Neural progenitor cell (in vitro differentiated cells): ENCODE data around the gene SLAMF7. TPM values are rescaled to one million over a fixed set of nuclear protein-coding genes. Genes with fewer than 3 reads are reported as not detected.

Source experiments
- DNase-seq: peaks from one replicate; pipeline ENCODE4 v3.0.0-alpha.2; 2016; ENCODE audit warnings: low spot score
- H2AFZ ChIP-seq: fragments of 200-600 bp; sonication (generic); replicated peaks from 2 replicates; pipeline ENCODE4 v1.6.1; 2016; ENCODE audit warnings: antibody characterized with exemption
- H3F3A ChIP-seq: fragments of 200-600 bp; sonication (generic); 2 replicates; pipeline ENCODE4 v1.6.1; 2016; ENCODE audit warnings: antibody characterized with exemption, low read depth
- H3K27ac ChIP-seq: fragments of 200-600 bp; sonication (generic); 2 replicates; pipeline ENCODE4 v1.5.1; 2016; ENCODE audit warnings: mild to moderate bottlenecking
- H3K27me3 ChIP-seq: fragments of 200-600 bp; sonication (generic); 2 replicates; pipeline ENCODE4 v1.6.1; 2016; ENCODE audit warnings: mild to moderate bottlenecking, moderate library complexity
- H3K36me3 ChIP-seq: fragments of 200-600 bp; sonication (generic); 2 replicates; pipeline ENCODE4 v1.5.1; 2016
- H3K4me1 ChIP-seq: fragments of 200-600 bp; sonication (generic); 2 replicates; pipeline ENCODE4 v1.6.1; 2016; ENCODE audit warnings: mixed run types
- H3K4me2 ChIP-seq: fragments of 200-600 bp; sonication (generic); 2 replicates; pipeline ENCODE4 v1.6.1; 2016
- H3K4me3 ChIP-seq: fragments of 200-600 bp; sonication (generic); 2 replicates; pipeline ENCODE4 v1.5.1; 2016
- H3K79me2 ChIP-seq: fragments of 200-600 bp; sonication (generic); 2 replicates; pipeline ENCODE4 v1.6.1; 2016; ENCODE audit warnings: low read depth
- H3K9ac ChIP-seq: fragments of 200-600 bp; sonication (generic); 2 replicates; pipeline ENCODE4 v1.6.1; 2016
- H3K9me3 ChIP-seq: fragments of 200-600 bp; sonication (generic); 2 replicates; pipeline ENCODE4 v1.5.1; 2016; ENCODE audit warnings: low read depth
- H4K20me1 ChIP-seq: fragments of 200-600 bp; sonication (generic); 2 replicates; pipeline ENCODE4 v1.6.1; 2016; ENCODE audit warnings: low read depth
- H3K27ac Mint-ChIP-seq: 3 replicates; pipeline ENCODE4 v1.8.0; 2021; ENCODE audit warnings: mixed read lengths
- H3K27me3 Mint-ChIP-seq: 2 replicates; pipeline ENCODE4 v1.8.0; 2022; ENCODE audit warnings: low read depth, mild to moderate bottlenecking, inconsistent platforms, moderate library complexity, mixed read lengths; ENCODE audit not compliant: insufficient read depth
- H3K36me3 Mint-ChIP-seq: 3 replicates; pipeline ENCODE4 v1.8.0; 2021; ENCODE audit warnings: mixed read lengths
- H3K4me1 Mint-ChIP-seq: 3 replicates; pipeline ENCODE4 v1.8.0; 2021; ENCODE audit warnings: mixed read lengths
- H3K4me3 Mint-ChIP-seq: 3 replicates; pipeline ENCODE4 v1.8.0; 2021; ENCODE audit warnings: mild to moderate bottlenecking, moderate library complexity, mixed read lengths
- H3K9me3 Mint-ChIP-seq: 3 replicates; pipeline ENCODE4 v1.8.0; 2020; ENCODE audit warnings: mixed read lengths
- EZH2 ChIP-seq: fragments of 200-600 bp; sonication (generic); IDR thresholded peaks from 2 replicates; pipeline ENCODE4 v1.6.1; 2017; ENCODE audit warnings: antibody characterized with exemption, mild to moderate bottlenecking, moderate library complexity
- EZH2phosphoT487 ChIP-seq: fragments of 200-600 bp; sonication (generic); IDR thresholded peaks from 2 replicates; pipeline ENCODE4 v1.6.1; 2017; ENCODE audit warnings: antibody characterized with exemption
- total RNA-seq: library from RNA; depleted of rRNA; stranded (reverse); fragments of >200 nt; gene quantifications from 2 replicates; pipeline ENCODE4 v1.2.3, GENCODE V29; 2015; ENCODE audit warnings: low replicate concordance
- TF ChIP-seq, protein P1 (sequence below): fragments of 200-600 bp; sonication (generic); IDR thresholded peaks from 2 replicates; pipeline ENCODE4 v1.5.1; 2017; ENCODE audit warnings: antibody characterized with exemption, mild to moderate bottlenecking

SLAMF7 gene
- total RNA-seq, 1 donor from 2014 or later = not detected

DNA sequence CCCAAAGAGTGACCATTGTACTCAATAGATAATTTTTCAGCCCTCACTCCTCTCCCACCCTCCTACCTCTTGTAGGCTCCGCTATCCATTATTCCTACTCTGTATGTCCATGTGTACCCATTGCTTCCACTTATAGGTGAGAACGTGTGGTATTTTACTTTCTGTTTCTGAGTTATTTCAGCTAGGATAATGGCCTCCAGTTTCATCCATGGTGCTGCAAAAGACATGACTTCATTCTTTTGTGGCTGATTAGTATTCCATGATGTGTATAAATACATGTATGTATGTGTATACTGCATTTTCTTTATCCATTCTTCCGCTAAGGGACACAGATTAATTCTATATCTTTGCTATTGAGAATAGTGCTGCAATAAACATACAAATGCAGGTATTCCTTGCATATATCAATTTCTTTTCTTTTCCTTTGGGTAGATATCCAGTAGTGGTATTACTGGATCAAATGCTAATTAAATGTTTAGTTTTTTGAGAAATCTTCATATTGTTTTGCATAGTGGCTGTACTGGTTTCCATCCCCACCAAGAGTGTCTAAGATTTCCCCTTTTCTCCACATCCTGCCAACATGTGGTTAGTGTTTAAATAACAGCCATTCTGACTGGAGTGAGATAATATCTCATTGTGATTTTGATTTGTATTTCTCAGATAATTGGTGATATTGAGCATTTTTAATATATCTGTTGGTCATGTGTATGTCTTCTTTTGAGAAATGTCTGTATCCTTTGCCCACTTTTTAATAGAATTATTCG lies 61.8 kb downstream of the SLAMF7 start:
- Histone ChIP-seq H2AFZ (no peak overlapping the region), H3K9ac (no peak overlapping the region), H3K27ac (no peak overlapping the region), H3K4me1 (no peaks in the 10 kb centered on the region), H3K9me3 (no peaks in the 10 kb centered on the region), H3K4me3 (no peak overlapping the region), H3K4me2 (no peak overlapping the region), H3K27me3 (no peaks in the 10 kb centered on the region), H4K20me1 (no peaks in the 10 kb centered on the region), H3K36me3 (no peaks in the 10 kb centered on the region), H3F3A (no peaks in the 10 kb centered on the region), H3K79me2 (no peaks in the 10 kb centered on the region)
- H3K9me3 Mint-ChIP-seq = peaks cover 11% of the 10 kb centered on the region
- TF ChIP-seq EZH2 = no peak
- TF ChIP-seq, protein P1, sequence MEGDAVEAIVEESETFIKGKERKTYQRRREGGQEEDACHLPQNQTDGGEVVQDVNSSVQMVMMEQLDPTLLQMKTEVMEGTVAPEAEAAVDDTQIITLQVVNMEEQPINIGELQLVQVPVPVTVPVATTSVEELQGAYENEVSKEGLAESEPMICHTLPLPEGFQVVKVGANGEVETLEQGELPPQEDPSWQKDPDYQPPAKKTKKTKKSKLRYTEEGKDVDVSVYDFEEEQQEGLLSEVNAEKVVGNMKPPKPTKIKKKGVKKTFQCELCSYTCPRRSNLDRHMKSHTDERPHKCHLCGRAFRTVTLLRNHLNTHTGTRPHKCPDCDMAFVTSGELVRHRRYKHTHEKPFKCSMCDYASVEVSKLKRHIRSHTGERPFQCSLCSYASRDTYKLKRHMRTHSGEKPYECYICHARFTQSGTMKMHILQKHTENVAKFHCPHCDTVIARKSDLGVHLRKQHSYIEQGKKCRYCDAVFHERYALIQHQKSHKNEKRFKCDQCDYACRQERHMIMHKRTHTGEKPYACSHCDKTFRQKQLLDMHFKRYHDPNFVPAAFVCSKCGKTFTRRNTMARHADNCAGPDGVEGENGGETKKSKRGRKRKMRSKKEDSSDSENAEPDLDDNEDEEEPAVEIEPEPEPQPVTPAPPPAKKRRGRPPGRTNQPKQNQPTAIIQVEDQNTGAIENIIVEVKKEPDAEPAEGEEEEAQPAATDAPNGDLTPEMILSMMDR = no peak
- TF ChIP-seq EZH2phosphoT487 = no peak
- H3K36me3 Mint-ChIP-seq = no peaks in the 10 kb centered on the region
- no peak for DNase-seq
- no peak overlapping the region for H3K27ac Mint-ChIP-seq
- H3K4me1 Mint-ChIP-seq = no peaks in the 10 kb centered on the region
- H3K4me3 Mint-ChIP-seq = no peak overlapping the region
- H3K27me3 Mint-ChIP-seq = peaks cover 4% of the 10 kb centered on the region

DNA sequence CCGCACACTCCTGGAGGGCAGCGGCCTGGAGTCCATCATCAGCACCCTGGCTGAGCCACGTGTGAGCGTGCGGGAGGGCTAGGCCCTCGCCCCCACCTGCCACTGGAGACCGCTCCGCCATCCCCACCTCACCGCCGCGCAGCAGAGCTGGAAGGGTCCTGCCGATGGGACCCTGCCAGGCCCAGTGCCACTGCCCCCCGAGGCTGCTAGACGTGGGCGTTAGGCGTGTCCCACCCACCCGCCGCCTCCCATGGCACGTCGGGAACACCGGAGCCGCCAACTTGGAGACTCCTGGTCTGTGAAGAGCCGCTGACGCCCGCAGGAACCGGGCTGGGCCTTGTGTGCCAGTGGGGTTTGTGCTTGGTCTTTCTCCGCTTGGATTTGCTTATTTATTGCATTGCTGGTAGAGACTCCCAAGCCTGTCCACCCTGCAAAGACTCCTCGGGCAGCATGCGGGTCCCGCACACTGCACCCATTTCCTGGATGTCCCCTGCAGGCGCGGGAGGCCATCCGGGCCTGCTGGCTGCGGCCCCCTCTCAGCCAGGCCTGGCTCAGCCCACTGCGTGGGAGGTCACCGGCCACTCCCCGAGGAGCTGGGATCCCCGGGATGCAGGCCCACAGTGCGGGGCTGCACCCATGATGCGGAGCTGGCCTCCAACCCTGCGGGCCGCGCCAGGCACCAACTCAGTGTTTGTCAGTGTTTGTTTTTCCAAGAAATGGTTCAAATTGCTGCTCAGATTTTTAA lies 63.0 kb downstream of the SLAMF7 start:
- Histone ChIP-seq H3K27me3 (no peaks in the 10 kb centered on the region), H3K4me1 (no peaks in the 10 kb centered on the region), H3K4me2 (no peak overlapping the region), H3K27ac (no peak overlapping the region), H3K79me2 (no peaks in the 10 kb centered on the region), H3K9me3 (peaks cover 2% of the 10 kb centered on the region), H3K4me3 (no peak overlapping the region), H3K36me3 (no peaks in the 10 kb centered on the region), H3F3A (no peaks in the 10 kb centered on the region), H2AFZ (no peak overlapping the region), H3K9ac (no peak overlapping the region), H4K20me1 (no peaks in the 10 kb centered on the region)
- peaks cover 19% of the 10 kb centered on the region for H3K9me3 Mint-ChIP-seq
- H3K4me1 Mint-ChIP-seq = no peaks in the 10 kb centered on the region
- H3K27me3 Mint-ChIP-seq = peaks cover 7% of the 10 kb centered on the region
- no peak overlapping the region for H3K4me3 Mint-ChIP-seq
- H3K36me3 Mint-ChIP-seq = no peaks in the 10 kb centered on the region
- no peak for DNase-seq
- no peak overlapping the region for H3K27ac Mint-ChIP-seq
- TF ChIP-seq EZH2phosphoT487 (no peak), EZH2 (no peak)
- TF ChIP-seq, protein P1 = no peak

Other genes with a start within 250 kb of the SLAMF7 start
- gene SLAMF6, start 216.0 kb upstream of the SLAMF7 start, total RNA-seq = not detected in 2 replicates
- not detected in 2 replicates for gene CD84, start 159.8 kb upstream of the SLAMF7 start, total RNA-seq
- gene SLAMF1, start 92.2 kb upstream of the SLAMF7 start, total RNA-seq = not detected in 2 replicates
- gene CD48, start 27.4 kb upstream of the SLAMF7 start, total RNA-seq = not detected in 2 replicates
- not detected in 2 replicates for gene LY9, start 56.9 kb downstream of the SLAMF7 start, total RNA-seq
- gene CD244, start 123.6 kb downstream of the SLAMF7 start, total RNA-seq = not detected in 2 replicates
- not detected in 2 replicates for gene ITLN1, start 145.9 kb downstream of the SLAMF7 start, total RNA-seq
- not detected in 2 replicates for gene ITLN2, start 215.6 kb downstream of the SLAMF7 start, total RNA-seq